Measurements from ENCODE around the gene STARD7.

The STARD7 gene, protein sequence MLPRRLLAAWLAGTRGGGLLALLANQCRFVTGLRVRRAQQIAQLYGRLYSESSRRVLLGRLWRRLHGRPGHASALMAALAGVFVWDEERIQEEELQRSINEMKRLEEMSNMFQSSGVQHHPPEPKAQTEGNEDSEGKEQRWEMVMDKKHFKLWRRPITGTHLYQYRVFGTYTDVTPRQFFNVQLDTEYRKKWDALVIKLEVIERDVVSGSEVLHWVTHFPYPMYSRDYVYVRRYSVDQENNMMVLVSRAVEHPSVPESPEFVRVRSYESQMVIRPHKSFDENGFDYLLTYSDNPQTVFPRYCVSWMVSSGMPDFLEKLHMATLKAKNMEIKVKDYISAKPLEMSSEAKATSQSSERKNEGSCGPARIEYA

DNA sequence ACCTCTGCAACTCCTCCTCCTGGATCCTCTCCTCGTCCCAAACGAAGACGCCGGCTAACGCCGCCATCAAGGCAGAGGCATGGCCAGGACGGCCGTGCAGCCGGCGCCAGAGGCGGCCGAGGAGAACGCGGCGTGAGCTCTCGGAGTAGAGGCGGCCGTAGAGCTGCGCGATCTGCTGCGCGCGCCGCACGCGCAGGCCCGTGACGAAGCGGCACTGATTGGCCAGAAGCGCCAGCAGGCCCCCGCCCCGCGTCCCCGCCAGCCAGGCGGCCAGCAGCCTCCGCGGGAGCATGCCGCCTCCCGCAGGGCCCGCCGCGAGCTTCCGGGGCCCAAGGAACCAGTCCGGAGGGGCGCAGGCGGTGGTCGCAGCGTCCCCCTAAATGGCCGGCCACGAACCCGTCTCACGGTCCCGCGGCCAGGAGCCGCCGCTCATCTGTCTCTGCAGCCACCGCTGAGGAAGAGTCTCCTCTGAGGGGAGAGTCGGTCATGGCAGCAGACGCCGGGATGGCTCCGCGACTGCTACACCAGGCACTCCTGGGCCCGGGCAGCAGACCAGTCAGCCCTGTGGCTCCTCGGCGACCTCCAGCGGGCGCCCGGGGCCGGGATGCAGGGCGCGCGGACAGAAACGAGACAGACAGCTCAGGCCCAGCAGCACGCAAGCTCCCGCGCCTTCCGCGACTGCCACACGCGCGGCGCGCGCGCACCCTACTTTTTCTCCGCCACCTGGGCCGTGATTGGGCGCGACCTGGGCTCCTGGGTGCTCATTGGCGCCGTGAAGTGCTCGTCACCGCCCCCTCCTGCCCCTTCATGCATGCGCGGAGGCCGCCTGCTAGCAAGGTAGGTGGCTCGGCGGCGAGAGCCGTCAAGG, at the start of gene STARD7:
STARD7 (minus strand) TSS at position 685 of the 868 bp plus-strand sequence; CDS start at position 292, 393 bp downstream.
- DNase-seq, result peak; percentile 97

DNA sequence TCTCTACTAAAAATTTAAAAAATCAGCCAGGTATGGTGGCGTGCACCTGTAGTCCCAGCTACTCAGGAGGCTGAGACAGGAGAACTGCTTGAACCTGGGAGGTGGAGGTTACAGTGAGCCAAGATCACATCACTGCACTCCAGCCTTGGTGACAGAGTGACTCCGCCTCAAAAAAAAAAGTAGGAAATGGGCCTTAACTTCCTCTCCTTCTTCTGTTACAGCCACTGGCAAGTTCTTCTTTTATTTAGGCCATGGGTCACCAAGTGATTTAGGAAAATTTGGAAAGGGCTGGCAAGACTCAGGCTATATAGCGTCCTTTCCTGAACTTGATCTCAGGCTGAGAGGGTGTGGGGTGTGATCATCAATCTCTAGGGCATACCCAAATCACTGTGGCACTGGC, 49.1 kb upstream of the STARD7 start:
- peak; percentile 85 for DNase-seq

DNA sequence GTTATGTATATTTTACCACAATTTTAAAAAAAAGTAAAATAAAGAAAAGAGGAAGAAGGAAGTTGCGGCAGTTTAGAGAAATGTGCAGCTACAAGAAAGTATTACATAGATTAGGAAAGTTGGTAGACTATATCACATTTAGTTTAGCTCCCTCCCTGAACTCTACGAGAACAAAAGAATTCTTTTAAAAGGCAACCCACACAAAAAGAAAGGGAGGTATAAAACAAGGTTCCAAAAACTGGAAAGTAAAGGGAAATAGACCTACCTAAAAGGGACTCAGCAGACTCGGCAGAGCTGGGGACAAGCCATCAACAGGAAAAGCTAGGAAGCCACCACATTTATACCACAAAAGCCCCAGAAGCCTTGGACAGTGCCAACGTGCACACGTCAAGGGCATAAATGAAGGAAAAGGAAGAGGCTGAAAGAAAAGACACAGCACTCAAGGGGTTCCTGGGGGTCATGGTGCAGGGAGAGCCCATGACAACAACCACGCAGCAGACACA, 48.0 kb upstream of the STARD7 start:
- DNase-seq, result peak; percentile 63

DNA sequence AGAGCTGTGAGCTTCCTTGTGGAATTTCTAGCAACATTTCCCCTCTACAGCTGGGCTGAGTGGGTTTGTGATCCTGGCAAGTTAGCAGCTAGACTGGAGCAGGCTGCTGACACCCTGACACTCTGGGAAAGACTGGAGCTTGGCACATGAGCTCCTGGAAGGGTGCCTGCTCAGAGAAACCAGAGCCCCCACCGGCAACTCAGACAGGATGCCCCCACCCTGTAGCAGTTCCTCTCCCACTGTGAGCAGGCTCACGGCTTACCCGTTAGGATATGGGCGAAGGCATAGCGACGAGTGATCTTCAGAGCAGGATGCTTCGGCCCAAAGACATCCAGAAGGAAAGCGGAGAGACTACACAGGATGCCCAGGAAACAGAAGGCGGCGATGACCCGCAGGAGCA, 45.9 kb upstream of the STARD7 start:
- DNase-seq, result no peak

DNA sequence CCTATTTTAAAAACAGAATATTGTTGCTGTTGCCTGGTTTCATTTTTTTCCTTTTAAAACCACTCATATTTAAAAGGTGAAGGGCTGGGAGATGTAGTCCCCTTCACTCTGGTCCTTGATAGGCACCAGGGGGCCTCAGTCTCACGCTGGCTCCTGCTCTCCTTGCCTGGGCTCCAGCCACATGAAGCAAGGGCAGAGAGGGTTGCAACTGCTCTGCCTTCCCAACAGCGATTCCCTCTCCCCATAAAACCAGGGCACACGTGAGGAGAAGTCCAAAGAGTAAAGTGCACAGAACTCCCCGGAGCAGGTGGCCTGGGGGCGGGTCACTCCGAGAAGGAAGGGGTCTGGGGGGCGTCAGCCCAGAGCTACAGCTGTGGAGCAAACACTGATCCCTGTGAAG, 44.4 kb upstream of the STARD7 start:
- no peak for DNase-seq

DNA sequence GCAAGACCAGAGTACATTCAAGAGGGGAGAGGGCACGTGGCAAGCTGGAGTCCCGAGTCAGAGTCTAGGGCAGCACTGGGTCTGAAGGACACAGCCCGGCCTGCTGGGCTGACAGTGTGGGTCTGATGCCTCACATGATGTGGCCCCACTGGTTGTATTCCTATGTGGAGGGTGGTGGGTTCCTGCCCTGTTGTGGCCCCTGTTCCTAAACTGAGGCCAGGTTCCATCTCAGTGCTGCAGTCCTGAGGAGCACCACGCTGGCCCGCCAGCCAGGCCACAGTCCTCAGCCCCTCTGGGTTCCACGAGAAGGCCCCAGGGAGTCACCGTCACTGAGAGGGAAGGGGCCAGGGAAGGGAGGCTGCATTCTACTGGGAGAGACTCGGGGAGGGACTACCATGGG, 43.9 kb upstream of the STARD7 start:
- DNase-seq, result no peak

DNA sequence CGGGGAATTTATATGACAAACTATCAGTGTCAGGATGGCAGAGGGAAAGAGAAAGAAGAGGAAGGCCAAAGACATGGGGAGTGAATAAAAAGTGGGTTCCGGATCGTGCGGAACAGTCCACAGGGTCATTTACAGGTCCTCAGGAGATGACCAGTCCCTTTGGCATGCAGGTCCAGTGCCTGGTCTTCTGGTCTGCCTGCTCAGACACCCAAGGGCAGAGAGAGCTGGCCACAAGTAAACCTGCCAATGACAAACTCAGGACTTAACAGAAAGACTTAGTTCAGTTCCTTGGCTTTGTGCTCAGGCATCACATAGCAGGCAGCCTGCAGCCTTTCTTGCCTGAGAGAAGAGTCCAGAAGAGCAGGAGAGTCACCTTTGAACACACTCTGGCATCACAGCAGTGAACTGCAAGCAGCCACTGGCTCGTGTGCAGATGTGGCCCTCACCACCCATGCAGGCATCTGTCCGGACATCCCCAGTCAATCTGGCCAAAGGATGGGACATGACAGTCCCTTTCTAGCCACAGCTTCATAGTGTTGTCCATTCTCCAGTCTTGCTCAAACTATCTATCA, 43.2 kb upstream of the STARD7 start:
- DNase-seq, result peak; percentile 62

DNA sequence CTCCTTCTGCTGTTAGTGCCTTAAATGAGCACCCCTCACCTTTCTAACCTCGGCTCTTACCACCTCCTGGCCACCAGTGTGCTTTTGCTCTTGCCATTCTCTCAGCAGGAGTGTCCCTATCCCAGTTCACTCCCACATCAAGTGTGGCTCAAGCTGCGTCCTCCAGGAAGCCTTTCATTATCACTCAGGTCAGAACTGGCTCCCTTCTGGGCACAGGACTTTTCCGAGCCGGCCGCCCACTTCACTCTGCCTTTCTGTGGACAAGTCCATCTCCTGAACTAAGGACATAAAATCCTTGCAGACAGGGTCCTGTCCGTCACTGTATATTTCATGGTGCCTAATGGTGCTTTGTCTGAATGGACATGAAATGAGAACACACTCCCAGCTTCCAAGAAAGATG, 41.6 kb upstream of the STARD7 start:
- no peak for DNase-seq

DNA sequence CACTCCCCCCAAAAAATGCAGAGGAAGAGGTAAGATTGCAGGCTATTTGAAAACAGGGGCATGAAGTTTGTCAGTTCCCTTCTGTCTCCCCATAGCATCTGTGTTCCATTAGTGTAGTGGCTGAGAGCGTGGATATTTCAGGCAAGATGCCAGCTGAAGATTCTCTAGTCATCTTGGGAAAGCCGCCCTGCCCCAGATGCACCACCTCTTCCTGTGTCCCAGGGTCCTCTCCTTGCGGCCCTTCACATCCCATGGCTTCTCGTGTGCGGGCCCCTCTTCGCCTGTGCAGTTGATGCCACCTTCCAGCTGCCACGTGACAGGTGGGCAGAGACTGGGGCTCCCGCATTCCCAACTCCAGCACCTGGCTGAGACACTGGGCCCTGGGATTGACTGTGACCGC, 41.0 kb upstream of the STARD7 start:
- no peak for DNase-seq

DNA sequence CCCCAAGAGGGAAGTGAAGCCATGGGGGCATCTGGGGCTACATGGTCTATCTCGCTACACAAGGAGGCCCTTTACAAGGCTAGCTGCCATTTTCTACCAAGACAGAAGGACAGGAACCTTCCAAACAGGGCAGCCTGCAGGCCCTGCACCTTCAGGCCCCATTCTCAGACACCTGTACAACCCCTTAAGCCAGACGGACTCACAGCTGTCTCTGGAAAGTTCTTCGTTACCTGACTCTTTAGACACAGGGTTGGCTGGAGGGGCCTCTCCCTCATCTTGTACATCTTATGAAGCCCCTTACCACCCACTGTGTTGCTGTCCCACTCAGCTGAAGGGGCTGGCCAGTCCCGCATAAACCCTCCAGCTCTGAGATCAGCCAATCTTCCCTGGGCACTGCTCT, 40.0 kb upstream of the STARD7 start:
- DNase-seq, result no peak

DNA sequence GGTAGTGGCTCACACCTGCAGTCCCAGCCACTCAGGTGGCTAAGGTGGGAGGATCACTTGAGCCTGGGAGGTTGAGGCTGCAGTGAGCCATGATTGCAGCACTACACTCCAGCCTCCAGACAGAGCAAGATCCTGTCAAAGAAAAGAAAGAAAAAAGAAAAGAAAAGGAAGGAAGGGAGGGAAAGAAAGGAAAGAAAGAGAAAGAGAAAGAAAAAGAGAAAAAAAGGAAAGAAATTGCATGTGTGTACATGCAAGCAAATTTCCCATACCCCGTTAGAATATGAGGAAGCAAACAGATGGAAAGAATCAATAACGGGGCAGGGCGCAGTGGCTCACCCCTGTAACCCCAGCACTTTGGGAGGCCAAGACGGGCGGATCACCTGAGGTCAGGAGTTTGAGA, 39.3 kb upstream of the STARD7 start:
- no peak for DNase-seq

DNA sequence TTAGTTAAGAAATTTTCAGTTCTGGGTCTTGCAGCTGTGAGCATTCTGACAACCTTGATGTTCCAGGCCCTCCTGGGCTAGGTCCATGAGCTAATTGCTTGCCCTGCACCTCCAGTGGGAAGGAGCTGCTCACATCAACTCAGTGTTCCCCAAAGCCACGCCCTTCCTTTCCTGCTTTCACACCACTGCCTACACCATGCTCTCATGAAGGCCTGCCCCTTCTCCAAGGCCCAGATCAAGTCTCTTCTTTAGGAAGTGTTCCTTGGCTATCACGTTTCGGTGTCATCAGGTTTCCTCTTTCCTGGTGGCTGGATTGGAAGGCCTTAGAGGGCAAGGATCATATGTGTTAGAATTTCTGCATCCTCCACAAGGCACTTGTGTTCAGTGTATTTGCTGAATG, 38.4 kb upstream of the STARD7 start:
- DNase-seq, result peak; percentile 82

DNA sequence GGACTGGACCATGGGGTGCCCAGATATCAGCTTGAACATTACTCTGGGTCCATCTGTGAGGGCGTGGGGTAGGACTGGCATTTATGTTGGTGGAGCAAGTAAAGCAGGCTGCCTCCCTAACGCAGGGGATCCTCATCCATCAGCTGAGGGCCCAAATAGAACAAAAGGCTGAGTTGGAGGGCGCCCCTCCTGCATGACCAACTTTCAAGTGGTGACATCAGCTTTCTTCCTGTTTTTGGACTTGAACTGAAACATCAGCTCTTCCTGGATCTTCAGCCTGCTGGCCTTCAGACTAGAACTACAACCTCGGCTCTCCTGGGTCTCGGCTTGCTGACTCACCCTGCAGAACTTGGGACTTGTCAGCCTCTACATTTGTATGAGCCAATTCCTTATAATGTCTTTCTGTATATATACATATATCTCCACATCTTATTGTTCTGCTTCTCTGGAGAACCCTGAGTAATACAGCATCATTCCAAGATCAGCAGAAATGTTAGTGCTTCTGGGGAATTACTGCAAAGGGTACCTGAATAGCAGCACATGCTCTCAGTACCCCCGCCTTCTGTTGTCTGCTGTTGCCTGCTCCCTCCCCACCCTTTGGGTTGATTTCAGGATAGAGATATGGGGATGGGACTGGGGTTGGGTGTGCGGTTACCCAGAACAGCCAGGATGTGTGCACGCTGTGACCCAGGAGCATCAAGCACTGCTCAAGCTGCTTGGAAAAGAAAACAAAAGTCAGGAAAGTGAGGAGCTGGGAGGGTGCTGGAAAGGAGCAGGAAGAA, 37.2 kb upstream of the STARD7 start:
- peak; percentile 96 for DNase-seq

DNA sequence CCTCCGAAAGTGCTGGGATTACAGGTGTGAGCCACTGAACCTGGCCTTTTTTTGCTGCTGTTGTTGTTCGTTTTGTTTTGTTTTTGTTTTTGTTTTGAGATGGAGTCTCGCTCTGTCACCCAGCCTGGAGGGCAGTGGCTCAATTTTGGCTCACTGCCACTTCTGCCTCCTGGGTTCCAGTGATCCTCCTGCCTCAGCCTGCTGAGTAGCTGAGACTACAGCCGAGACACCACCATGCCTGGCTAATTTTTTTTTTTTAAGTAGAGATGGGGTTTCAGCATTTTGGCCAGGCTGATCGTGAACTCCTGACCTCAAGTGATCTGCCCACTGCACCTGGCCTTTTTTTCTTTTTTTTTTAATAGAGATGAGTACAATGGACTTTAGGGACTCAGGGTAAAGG, 35.2 kb upstream of the STARD7 start:
- DNase-seq, result no peak

DNA sequence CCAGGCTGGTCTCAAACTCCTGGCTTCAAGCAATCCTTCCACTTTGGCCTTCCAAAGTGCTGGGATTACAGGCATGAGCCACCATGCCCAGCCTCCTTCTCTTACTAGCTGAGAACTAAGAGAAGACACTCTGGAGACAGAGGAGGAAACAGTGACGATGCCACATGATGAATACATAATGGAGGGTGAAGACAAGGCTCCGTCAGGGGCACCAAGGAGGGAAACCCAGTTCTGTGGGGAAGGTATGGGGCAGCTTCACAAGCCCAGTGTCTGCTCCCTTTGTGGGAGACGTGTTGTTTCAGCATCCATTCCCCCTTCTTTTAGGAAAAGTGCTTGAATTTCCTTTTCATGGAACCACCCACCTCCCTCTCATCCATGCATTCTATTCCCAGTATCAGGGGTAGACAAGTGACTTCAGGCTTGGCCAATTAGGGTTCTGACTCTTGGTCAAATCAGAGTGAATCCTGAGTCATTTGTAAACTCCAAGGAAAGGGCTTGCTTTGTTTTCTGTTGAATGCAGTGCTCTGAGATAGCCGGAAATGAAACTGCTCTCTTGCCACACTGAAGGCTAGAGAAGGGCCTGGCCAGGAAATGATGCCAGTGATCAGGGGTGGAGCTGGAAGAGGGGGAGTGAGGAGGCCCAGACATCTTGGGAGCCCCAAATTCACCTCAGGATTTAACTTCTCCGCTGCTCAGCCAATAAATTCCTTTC, 33.4 kb upstream of the STARD7 start:
- DNase-seq, result peak; percentile 96

DNA sequence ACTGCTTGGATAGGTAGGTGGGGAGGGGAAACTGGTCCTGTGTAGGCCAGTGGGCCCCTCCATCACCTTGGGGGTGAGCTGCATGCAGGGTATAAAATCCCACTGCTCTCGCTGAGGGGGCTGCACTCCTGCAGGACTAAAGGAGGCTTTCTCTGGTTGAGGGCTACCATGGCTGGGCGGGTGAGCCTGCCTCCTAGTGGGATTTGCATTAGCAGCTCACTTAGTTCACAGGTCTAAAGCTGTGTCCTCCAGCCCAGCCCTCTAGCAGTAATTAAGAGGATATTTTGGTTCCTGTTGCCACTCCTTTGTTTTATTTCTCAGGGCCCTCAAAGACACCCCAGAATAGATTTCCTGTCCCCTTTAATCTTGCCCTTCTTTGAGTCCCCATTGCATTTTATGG, 32.6 kb upstream of the STARD7 start:
- no peak for DNase-seq

DNA sequence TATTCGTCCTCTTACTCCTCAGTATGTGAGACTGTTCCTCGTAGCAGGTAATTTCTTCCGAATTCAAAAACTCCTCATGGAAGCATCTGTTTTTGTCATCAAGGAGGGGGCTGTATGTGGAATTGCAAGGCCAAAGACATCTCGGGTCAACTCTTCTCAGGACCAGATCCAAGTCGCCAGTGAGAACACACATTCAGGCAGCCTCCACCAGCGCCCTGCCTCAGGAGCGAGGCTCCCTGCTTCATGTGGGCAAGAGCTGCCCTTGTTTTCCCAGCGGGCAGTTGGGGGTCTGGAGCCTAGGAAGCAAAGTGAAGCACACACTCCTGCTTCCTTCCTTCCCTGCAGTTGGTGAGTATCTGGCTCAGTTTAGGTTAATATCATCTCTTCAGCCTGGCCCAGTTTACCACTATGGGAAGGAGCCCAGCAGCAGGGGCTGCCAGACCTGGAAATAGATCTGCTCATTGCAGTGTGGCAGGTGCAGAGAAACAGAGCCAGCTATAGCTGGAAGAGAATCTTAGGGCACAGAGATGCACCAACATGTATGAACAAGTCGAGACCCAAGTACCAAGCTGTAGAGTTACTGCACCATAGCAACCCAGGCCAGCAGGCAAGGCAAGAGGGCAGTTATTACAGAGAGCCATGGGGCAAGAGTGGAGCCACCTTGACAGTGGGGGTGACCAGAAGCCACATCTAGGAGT, 31.9 kb upstream of the STARD7 start:
- no peak for DNase-seq

DNA sequence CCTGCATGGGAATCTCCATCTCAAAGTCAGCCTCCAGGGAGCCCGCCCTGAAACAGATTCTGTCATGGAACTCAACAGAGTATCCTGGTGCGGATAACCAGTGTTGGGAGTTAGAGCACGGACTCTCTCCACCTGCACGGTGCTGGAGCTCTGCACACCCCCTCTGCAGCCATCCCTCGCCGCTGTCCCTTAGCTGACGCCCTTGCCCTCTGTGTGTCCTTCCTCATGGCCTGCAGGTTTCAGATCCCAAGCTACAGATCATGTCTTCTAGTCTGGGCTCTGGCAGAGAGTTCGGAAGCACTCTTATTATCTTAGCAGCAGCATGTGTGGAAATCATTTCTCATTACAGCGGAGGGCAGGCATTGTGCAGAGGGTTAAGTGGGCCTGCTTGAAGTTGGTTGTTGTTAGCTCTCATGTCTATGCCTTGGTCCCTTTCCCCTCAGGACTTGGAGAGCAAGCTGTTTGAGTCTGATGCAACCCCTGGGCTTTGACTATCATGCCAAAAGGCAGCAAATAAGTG, 31.2 kb upstream of the STARD7 start:
- no peak for DNase-seq

DNA sequence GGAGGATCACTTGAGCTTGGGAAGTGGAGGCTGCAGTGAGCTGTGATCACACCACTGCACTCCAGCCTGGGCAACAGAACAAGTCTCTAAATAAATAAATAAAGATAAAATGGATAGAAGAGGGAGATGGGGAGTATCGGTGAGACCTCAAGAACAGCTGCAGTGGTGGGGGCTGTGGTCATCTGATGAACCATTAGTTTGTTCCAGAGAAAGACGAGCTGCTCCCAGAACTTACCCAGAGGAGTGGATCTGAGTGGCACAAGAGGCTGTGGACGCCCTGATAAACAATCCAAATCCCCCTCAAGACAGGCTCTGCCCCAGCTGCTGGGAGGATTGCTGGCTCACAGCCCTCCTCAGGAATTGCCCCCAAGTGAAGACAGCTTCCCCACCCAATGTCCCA, 30.5 kb upstream of the STARD7 start:
- no peak for DNase-seq

DNA sequence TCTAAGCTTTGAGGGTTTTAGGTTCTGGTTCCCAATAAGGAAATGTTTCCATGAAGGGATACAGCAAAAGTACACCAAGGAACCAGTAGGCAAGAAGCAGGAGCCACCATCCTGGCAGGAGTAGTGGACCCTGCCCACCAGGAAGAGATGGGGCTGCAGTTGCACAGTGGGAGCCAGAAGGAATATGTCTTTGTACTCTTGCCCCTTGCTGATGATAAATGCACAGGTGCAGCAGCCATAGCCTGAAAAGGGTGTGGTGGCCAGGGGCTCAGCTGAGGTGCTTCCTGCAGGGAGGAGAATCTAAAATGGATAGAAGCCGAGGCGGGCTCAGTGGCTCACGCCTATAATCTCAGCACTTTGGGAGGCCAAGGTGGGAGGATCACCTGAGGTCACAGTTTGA, 29.6 kb upstream of the STARD7 start:
- no peak for DNase-seq

DNA sequence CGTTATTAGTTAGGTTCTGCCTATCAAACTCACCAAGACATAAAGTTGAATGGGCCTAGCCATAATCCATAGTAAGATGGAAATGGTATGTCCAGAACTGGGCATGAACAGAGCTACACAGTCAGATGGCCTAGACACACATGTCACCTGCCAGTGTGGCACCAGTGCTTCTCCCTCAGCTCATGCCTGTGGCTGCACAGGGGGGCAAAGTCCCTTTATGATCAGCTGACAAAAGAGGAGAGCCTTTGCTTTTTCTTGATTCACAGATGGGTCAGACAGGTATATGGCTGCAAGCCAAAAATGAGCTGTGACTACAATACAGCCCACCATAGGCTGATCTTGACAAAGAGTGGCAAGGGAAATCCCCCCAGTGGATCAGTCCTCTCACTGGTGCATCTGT, 28.3 kb upstream of the STARD7 start:
- no peak for DNase-seq
